Renal cortical epithelial cell (primary cell): ENCODE results near the gene SORCS2. TPM values are rescaled to one million over a fixed set of nuclear protein-coding genes. Genes with fewer than 3 reads are reported as not detected.
A peak's percentile ranks its signal among the peaks of the same experiment; 100 is the strongest.

ENCODE experiments used
- DNase-seq: peaks from one replicate; pipeline ENCODE4 v3.0.0-alpha.2; 2011; ENCODE audit warnings: low read depth
- total RNA-seq: library from RNA; depleted of rRNA; stranded (reverse); fragments of >200 nt; gene quantifications from 2 replicates; pipeline ENCODE4 v1.2.3, GENCODE V29; 2014

Gene SORCS2
- total RNA-seq, 1 donor from 2014 or later, result 11.0 TPM

GRCh38 chr4:7529368-7530080 lies 337.2 kb downstream of the SORCS2 start:
- DNase-seq, result no peak

- DNase-seq, result no peak
Observed at GRCh38 chr4:7530082-7530481, 337.7 kb downstream of the SORCS2 start.

GRCh38 chr4:7530932-7531639 lies 338.7 kb downstream of the SORCS2 start:
- DNase-seq, result peak; percentile 51

- DNase-seq, result no peak
Observed at GRCh38 chr4:7531640-7531994, 339.3 kb downstream of the SORCS2 start.

- DNase-seq, result no peak
Observed at GRCh38 chr4:7532043-7532442, 339.7 kb downstream of the SORCS2 start.

- DNase-seq, result no peak
Observed at GRCh38 chr4:7533267-7533666, 340.9 kb downstream of the SORCS2 start.

GRCh38 chr4:7535094-7535493 lies 342.8 kb downstream of the SORCS2 start:
- DNase-seq, result no peak

GRCh38 chr4:7535619-7536018 lies 343.3 kb downstream of the SORCS2 start:
- DNase-seq, result no peak

GRCh38 chr4:7536876-7537275 lies 344.5 kb downstream of the SORCS2 start:
- no peak for DNase-seq

- no peak for DNase-seq
Observed at GRCh38 chr4:7537853-7538400, 345.6 kb downstream of the SORCS2 start.

- DNase-seq, result no peak
Observed at GRCh38 chr4:7538518-7538917, 346.2 kb downstream of the SORCS2 start.

GRCh38 chr4:7539186-7539585 lies 346.8 kb downstream of the SORCS2 start:
- no peak for DNase-seq

- no peak for DNase-seq
Observed at GRCh38 chr4:7539659-7540058, 347.3 kb downstream of the SORCS2 start.

GRCh38 chr4:7540206-7540605 lies 347.9 kb downstream of the SORCS2 start:
- no peak for DNase-seq

- DNase-seq, result no peak
Observed at GRCh38 chr4:7540654-7541413, 348.5 kb downstream of the SORCS2 start.

- no peak for DNase-seq
Observed at GRCh38 chr4:7541414-7541810, 349.1 kb downstream of the SORCS2 start.

GRCh38 chr4:7542781-7543180 lies 350.4 kb downstream of the SORCS2 start:
- no peak for DNase-seq

- DNase-seq, result no peak
Observed at GRCh38 chr4:7546152-7546808, 353.9 kb downstream of the SORCS2 start.

- no peak for DNase-seq
Observed at GRCh38 chr4:7546809-7547367, 354.6 kb downstream of the SORCS2 start.

GRCh38 chr4:7547368-7548040 lies 355.2 kb downstream of the SORCS2 start:
- no peak for DNase-seq

GRCh38 chr4:7549866-7550265 lies 357.5 kb downstream of the SORCS2 start:
- DNase-seq, result no peak
